ENCODE results near the gene KDM6B.

The KDM6B gene

DNA sequence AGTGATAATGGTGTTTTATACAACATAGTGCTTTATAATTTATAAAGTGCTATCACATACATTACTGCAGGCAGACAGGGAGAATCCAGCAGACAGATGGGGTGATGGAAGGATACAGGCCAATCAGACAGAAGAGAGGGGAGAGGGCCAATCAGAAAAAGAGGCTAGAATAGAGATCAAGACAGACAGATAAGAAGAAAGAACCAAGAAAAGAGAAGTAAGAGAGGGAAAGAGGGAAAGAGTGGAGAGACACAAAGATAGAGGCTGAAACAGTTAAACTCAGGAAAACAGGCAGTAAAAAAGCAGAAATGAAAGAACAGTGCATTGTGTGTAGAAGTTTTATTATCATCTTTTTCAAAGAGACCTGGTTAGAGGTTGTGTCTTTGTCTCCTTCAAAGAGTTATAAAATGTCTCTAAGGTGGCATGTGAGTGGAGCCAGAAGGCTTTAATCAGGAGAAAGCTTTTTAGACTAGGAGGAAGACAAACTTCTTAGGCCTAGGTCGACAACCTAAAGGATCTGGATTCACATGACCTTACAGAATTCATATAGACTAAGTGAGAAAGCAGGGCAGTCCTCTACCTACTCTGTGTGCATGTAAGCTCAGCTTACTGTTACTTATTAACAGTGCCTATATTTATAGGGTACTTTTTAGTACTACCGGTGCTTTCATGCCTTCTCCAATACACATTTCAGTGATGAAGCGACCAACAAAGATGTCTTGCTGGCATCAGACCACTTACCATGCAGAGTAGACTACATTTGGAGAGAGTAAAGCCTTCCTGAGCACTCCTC is 46.3 kb downstream of the KDM6B start:
- TF ChIP-seq, protein P1, sequence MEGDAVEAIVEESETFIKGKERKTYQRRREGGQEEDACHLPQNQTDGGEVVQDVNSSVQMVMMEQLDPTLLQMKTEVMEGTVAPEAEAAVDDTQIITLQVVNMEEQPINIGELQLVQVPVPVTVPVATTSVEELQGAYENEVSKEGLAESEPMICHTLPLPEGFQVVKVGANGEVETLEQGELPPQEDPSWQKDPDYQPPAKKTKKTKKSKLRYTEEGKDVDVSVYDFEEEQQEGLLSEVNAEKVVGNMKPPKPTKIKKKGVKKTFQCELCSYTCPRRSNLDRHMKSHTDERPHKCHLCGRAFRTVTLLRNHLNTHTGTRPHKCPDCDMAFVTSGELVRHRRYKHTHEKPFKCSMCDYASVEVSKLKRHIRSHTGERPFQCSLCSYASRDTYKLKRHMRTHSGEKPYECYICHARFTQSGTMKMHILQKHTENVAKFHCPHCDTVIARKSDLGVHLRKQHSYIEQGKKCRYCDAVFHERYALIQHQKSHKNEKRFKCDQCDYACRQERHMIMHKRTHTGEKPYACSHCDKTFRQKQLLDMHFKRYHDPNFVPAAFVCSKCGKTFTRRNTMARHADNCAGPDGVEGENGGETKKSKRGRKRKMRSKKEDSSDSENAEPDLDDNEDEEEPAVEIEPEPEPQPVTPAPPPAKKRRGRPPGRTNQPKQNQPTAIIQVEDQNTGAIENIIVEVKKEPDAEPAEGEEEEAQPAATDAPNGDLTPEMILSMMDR (conservative IDR thresholded peaks at IDR 0.05; ENCODE audit: control insufficient read depth, insufficient read depth, low read depth, low read length): no peak
- H3K4me3 ChIP-seq (ENCODE audit: control insufficient read depth, low read depth, low read length): no peak overlapping the region
- DNase-seq (ENCODE audit: low read depth): no peak

GRCh38 chr17:7881276-7882054 is 47.4 kb downstream of the KDM6B start:
- TF ChIP-seq, protein P1 (conservative IDR thresholded peaks at IDR 0.05; ENCODE audit: control insufficient read depth, insufficient read depth, low read depth, low read length): no peak
- no peak for DNase-seq (ENCODE audit: low read depth)
- no peak overlapping the region for H3K4me3 ChIP-seq (ENCODE audit: control insufficient read depth, low read depth, low read length)

- TF ChIP-seq, protein P1 (conservative IDR thresholded peaks at IDR 0.05; ENCODE audit: control insufficient read depth, insufficient read depth, low read depth, low read length): no peak
- no peak for DNase-seq (ENCODE audit: low read depth)
- no peak overlapping the region for H3K4me3 ChIP-seq (ENCODE audit: control insufficient read depth, low read depth, low read length)
These were observed 48.1 kb downstream of the KDM6B start for GRCh38 chr17:7882068-7882467.

- peak overlapping the region; percentile 15 for H3K4me3 ChIP-seq (ENCODE audit: control insufficient read depth, low read depth, low read length)
- TF ChIP-seq, protein P1 (conservative IDR thresholded peaks at IDR 0.05; ENCODE audit: control insufficient read depth, insufficient read depth, low read depth, low read length): no peak
- DNase-seq (ENCODE audit: low read depth): no peak
These were observed 48.6 kb downstream of the KDM6B start for GRCh38 chr17:7882629-7883028.

All from fibroblast of mammary gland (primary cell).